ENCODE results near the gene SNPH.

DNA sequence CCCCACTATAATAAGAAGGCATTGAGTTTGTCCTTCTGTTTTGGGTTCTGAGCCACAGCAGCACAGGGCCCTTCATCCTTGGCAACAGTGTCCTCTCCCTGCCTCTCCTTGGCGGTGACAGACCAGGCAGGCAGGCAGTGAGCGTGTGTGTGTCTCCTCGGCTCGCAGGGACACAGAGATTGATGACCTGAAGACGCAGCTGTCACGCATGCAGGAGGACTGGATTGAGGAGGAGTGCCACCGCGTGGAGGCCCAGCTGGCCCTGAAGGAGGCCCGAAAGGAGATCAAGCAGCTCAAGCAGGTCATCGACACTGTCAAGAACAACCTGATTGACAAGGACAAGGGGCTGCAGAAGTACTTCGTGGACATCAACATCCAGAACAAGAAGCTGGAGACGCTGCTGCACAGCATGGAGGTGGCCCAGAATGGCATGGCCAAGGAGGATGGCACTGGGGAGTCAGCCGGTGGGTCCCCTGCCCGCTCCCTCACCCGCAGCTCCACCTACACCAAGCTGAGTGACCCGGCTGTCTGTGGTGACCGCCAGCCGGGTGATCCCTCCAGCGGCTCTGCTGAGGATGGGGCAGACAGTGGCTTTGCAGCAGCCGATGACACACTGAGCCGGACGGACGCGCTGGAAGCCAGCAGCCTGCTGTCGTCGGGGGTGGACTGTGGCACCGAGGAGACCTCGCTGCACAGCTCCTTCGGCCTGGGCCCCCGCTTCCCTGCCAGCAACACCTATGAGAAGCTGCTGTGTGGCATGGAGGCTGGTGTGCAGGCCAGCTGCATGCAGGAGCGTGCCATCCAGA is 38.8 kb downstream of the SNPH start:
- TF ChIP-seq, protein P1, sequence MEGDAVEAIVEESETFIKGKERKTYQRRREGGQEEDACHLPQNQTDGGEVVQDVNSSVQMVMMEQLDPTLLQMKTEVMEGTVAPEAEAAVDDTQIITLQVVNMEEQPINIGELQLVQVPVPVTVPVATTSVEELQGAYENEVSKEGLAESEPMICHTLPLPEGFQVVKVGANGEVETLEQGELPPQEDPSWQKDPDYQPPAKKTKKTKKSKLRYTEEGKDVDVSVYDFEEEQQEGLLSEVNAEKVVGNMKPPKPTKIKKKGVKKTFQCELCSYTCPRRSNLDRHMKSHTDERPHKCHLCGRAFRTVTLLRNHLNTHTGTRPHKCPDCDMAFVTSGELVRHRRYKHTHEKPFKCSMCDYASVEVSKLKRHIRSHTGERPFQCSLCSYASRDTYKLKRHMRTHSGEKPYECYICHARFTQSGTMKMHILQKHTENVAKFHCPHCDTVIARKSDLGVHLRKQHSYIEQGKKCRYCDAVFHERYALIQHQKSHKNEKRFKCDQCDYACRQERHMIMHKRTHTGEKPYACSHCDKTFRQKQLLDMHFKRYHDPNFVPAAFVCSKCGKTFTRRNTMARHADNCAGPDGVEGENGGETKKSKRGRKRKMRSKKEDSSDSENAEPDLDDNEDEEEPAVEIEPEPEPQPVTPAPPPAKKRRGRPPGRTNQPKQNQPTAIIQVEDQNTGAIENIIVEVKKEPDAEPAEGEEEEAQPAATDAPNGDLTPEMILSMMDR (IDR thresholded peaks at IDR 0.05) = no peak
- no peak for TF ChIP-seq POLR2A (IDR thresholded peaks at IDR 0.05)
- no peak for TF ChIP-seq EP300 (IDR thresholded peaks at IDR 0.05)
